Measurements from ENCODE around the gene PSMG3. TPM values are rescaled to one million over a fixed set of nuclear protein-coding genes. Genes with fewer than 3 reads are reported as not detected.

The PSMG3 gene
- total and polyA plus RNA-seq, 2 of the 8 experiments (the other 6 are each of a cell fraction or from before 2014, with no cell fraction given) = 30.2 to 62.0 TPM

Other genes starting within 250 kb of the PSMG3 start
- 7.7 and 8.5 TPM in 2 replicates for gene MICALL2, start 110.6 kb downstream of the PSMG3 start, total RNA-seq (2021; fragmentation: NEBNext Ultra II Directional; extraction: Animal tissue kit (Norgen Biotek cat#: 25700))
- gene MICALL2, start 110.6 kb downstream of the PSMG3 start, polyA plus RNA-seq (2011; rRNA removed) = 5.3 and 7.4 TPM in 2 replicates
- gene INTS1, start 65.6 kb downstream of the PSMG3 start, total RNA-seq (2021; fragmentation: NEBNext Ultra II Directional; extraction: Animal tissue kit (Norgen Biotek cat#: 25700)) = 104 and 116 TPM in 2 replicates
- gene INTS1, start 65.6 kb downstream of the PSMG3 start, polyA plus RNA-seq (2011; rRNA removed) = 76.9 and 115 TPM in 2 replicates
- 16.8 and 17.3 TPM in 2 replicates for gene MAFK, start 39.3 kb downstream of the PSMG3 start, total RNA-seq (2021; fragmentation: NEBNext Ultra II Directional; extraction: Animal tissue kit (Norgen Biotek cat#: 25700))
- gene MAFK, start 39.3 kb downstream of the PSMG3 start, polyA plus RNA-seq (2011; rRNA removed) = 5.5 and 6.9 TPM in 2 replicates
- gene TMEM184A, start 13.8 kb downstream of the PSMG3 start, total RNA-seq (2021; fragmentation: NEBNext Ultra II Directional; extraction: Animal tissue kit (Norgen Biotek cat#: 25700)) = 1.5 and 1.8 TPM in 2 replicates
- 2.1 and 3.0 TPM in 2 replicates for gene TMEM184A, start 13.8 kb downstream of the PSMG3 start, polyA plus RNA-seq (2011; rRNA removed)
- 2.0 and 2.1 TPM in 2 replicates for gene ELFN1, start 100.2 kb upstream of the PSMG3 start, total RNA-seq (2021; fragmentation: NEBNext Ultra II Directional; extraction: Animal tissue kit (Norgen Biotek cat#: 25700))
- gene ELFN1, start 100.2 kb upstream of the PSMG3 start, polyA plus RNA-seq (2011; rRNA removed) = 4.5 and 4.8 TPM in 2 replicates